ENCODE measurements around the gene MBD4.

DNA sequence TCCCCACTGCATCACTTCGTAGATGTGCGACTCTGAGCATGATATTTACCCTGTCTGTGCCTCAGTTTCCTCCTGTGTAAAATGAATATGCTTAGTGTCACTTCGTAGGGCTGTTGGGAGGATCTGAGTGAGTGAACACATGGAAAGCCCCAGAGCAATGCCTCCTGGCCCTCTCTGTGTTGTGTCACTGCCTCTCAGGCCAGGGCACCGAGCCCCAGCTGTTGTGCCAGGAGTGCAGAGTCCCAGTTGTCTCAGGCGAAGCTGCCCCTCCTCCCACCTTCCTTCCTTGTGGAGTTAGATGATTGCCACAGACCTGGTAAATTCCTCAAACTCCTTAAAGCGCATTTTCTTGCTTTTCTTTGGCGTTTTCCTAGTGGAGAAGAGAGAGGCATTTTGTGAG, 37.5 kb downstream of the MBD4 start:
- TF ChIP-seq, protein P1, sequence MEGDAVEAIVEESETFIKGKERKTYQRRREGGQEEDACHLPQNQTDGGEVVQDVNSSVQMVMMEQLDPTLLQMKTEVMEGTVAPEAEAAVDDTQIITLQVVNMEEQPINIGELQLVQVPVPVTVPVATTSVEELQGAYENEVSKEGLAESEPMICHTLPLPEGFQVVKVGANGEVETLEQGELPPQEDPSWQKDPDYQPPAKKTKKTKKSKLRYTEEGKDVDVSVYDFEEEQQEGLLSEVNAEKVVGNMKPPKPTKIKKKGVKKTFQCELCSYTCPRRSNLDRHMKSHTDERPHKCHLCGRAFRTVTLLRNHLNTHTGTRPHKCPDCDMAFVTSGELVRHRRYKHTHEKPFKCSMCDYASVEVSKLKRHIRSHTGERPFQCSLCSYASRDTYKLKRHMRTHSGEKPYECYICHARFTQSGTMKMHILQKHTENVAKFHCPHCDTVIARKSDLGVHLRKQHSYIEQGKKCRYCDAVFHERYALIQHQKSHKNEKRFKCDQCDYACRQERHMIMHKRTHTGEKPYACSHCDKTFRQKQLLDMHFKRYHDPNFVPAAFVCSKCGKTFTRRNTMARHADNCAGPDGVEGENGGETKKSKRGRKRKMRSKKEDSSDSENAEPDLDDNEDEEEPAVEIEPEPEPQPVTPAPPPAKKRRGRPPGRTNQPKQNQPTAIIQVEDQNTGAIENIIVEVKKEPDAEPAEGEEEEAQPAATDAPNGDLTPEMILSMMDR (IDR thresholded peaks at IDR 0.05): no peak
- no peak for TF ChIP-seq EZH2 (IDR thresholded peaks at IDR 0.05; ENCODE audit: borderline replicate concordance, insufficient read depth, low read depth, low read length, poor library complexity, severe bottlenecking)
